Measurements from ENCODE around the gene CDK5RAP3. TPM values are rescaled to one million over a fixed set of nuclear protein-coding genes. Genes with fewer than 3 reads are reported as not detected.
A peak's percentile ranks its signal among the peaks of the same experiment; 100 is the strongest.

CDK5RAP3 gene
- total RNA-seq, 1 experiment from 2014 or later, result 149 TPM

DNA sequence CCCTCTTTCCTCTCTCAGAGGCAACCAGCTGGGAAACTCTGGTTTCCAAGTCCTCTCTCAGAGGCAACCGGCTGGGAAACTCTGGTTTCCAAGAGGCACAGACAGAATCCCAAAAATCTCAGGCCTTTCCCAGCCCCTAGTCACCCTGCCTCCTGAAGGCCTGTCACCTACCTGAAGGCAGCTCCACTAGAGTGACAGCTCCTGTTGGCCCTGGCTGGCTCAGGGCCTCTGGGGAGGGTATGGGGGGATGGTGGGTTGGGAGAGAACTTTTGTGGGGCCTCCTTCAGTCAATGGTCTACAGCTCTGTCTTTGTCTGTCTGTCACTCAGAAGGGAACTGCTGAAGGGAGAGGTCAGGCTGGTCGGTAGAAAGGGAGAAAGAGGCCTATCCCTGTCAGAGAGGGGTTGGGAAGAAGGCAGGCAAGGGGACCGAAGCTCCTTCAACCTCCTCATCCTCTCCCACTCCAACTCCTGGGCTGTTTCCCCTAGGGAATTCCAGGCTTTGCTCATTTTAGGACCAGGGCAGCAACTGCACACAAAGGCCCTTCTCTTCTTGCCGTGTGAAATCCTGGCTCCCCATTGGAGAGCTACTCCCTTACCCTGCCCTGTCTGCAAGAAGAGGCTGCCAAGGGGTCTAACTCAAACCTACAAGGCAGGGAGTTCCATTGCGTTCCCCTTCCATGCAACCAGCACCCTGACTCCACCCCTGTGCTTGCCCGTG is 43.1 kb downstream of the CDK5RAP3 start:
- WGBS (ENCODE audit: extremely low coverage, insufficient read length, low lambda C conversion rate), result no CpG with 5 or more reads among the region's 6 CpGs
- Histone ChIP-seq H3K4ac (ENCODE audit: low read depth, low read length) (no peak overlapping the region), H3K14ac (ENCODE audit: insufficient read depth, low read length) (peak overlapping the region; percentile 50; the same call in 1 of the 2 replicates), H3K79me2 (ENCODE audit: insufficient read depth, low read length) (no peaks in the 10 kb centered on the region), H3K23ac (ENCODE audit: insufficient read length, low read depth, low read length) (no peak overlapping the region), H3K18ac (ENCODE audit: insufficient read length, low read depth, low read length) (no peak overlapping the region), H2BK15ac (ENCODE audit: low read depth, low read length) (no peak overlapping the region), H2AK5ac (ENCODE audit: insufficient read length, low read length) (no peak overlapping the region), H3K79me1 (ENCODE audit: insufficient read depth, low read depth, low read length, poor library complexity, severe bottlenecking) (no peaks in the 10 kb centered on the region), H2BK120ac (ENCODE audit: low read depth, low read length, poor library complexity, severe bottlenecking) (no peak overlapping the region), H3K27me3 (ENCODE audit: insufficient read depth, low read length) (no peaks in the 10 kb centered on the region; the same call in 1 of the 2 replicates), H2BK20ac (ENCODE audit: low read depth, low read length, poor library complexity, severe bottlenecking) (no peak overlapping the region), H3K23me2 (ENCODE audit: insufficient read length, low read depth, low read length, poor library complexity, severe bottlenecking) (peaks cover 9% of the 10 kb centered on the region), H3K27ac (ENCODE audit: insufficient read length, low read depth, low read length) (no peak overlapping the region), H4K8ac (replicated peaks; ENCODE audit: insufficient read length, low read depth, low read length) (no peak overlapping the region), H2BK12ac (ENCODE audit: insufficient read length, low read depth, low read length) (no peak overlapping the region), H4K20me1 (ENCODE audit: control insufficient read depth, insufficient read depth, insufficient read length) (no peaks in the 10 kb centered on the region), H2AFZ (ENCODE audit: low read length) (no peak overlapping the region), H3K56ac (ENCODE audit: insufficient read length, low read depth, low read length) (no peak overlapping the region), H3T11ph (ENCODE audit: low read length) (no peak overlapping the region), H4K5ac (ENCODE audit: insufficient read length, low read depth, low read length) (no peak overlapping the region), H3K9me3 (ENCODE audit: control insufficient read depth, low read depth, low read length) (no peaks in the 10 kb centered on the region), H3K9ac (ENCODE audit: extremely low read depth, insufficient read length, low read length) (no peak overlapping the region), H3K4me2 (ENCODE audit: insufficient read depth, insufficient read length, low read length) (no peak overlapping the region), H4K91ac (ENCODE audit: insufficient read length, low read depth, low read length) (no peak overlapping the region), H3K4me1 (ENCODE audit: insufficient read depth, low read length) (no peaks in the 10 kb centered on the region), H2BK5ac (ENCODE audit: insufficient read length, low read length) (no peak overlapping the region)
- Mint-ChIP-seq H3K27me3 (ENCODE audit: low read depth) (peaks cover 29% of the 10 kb centered on the region), H3K36me3 (ENCODE audit: insufficient read depth in 1 of 3, low read depth in 3 of 3) (no peaks in the 10 kb centered on the region; a peak in 1 of 7 replicates), H3K4me3 (no peak overlapping the region; a peak in 1 of 5 replicates), H3K4me1 (peaks cover 38 to 43% of the 10 kb centered on the region in 2 experiments), H3K27ac (no peak overlapping the region), H3K9me3 (no peaks in the 10 kb centered on the region)
- DNase-seq, result peak; percentile 27
- TF ChIP-seq, protein P1, sequence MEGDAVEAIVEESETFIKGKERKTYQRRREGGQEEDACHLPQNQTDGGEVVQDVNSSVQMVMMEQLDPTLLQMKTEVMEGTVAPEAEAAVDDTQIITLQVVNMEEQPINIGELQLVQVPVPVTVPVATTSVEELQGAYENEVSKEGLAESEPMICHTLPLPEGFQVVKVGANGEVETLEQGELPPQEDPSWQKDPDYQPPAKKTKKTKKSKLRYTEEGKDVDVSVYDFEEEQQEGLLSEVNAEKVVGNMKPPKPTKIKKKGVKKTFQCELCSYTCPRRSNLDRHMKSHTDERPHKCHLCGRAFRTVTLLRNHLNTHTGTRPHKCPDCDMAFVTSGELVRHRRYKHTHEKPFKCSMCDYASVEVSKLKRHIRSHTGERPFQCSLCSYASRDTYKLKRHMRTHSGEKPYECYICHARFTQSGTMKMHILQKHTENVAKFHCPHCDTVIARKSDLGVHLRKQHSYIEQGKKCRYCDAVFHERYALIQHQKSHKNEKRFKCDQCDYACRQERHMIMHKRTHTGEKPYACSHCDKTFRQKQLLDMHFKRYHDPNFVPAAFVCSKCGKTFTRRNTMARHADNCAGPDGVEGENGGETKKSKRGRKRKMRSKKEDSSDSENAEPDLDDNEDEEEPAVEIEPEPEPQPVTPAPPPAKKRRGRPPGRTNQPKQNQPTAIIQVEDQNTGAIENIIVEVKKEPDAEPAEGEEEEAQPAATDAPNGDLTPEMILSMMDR (conservative IDR thresholded peaks at IDR 0.05), result no peak
